HG02678 (cell line): ENCODE results near the gene TEAD1.

ENCODE experiments used
- ATAC-seq: cut with Tn5 transposase; IDR thresholded peaks from one replicate; pipeline ENCODE4 v1.9.1; 2021; ENCODE audit warnings: mild to moderate bottlenecking, moderate library complexity; ENCODE audit not compliant: unreplicated experiment

The TEAD1 gene

DNA sequence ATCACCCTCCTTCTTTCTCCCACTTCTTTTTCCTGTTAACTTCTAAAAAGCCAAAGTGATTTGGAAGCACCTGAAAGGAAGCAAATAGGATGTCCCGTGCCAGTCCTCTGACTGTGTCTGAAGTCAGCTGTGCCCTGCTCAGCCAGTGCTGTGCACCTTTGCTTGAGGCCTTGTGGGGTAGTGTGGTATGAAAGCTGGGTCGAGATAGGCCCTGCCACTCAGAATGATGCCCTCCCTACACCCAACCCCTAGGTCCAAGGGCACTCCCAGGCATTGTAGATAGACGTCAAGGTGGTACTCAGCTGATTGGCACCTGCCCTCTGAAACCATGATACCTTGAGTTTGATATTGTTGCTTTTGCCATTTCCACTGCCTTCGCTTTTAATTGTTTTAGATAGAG, 251.3 kb downstream of the TEAD1 start:
- ATAC-seq: no peak

DNA sequence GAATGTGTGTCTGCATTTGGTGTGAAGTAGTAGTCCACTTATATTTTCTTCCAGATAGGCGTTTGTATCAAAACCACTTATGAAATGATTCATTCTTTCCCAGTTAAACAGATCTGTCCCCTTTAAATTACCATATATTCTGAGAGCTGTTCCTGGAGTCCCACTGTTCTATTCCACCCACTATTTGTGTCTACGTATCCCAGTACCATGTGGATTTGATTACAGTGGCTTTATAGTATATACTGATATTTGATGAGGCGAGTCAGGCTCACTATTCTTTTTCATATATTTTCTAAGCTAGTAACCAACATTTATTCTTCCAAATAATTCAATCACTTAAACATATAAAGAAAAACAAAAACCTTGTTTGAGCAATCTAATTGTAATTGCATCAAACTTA, 253.0 kb downstream of the TEAD1 start:
- ATAC-seq: no peak

DNA sequence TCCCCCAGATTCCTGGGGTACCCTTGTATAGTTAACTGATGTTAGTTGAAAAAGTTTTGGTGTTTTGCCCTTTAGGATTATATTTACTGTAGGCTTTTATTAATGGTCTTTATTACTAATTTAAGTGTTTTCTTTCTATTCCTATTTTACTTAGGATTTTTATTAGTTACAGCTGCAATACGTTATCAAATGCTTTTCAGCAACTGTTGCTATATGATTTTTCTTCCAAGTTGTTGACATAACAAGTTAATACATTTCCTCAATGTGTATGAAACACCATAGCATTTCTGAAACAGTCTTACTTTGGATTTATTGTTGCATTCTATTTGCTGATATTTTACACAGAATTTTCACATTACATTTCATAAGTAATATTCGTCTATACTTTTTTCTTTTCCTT, 253.7 kb downstream of the TEAD1 start:
- no peak for ATAC-seq

DNA sequence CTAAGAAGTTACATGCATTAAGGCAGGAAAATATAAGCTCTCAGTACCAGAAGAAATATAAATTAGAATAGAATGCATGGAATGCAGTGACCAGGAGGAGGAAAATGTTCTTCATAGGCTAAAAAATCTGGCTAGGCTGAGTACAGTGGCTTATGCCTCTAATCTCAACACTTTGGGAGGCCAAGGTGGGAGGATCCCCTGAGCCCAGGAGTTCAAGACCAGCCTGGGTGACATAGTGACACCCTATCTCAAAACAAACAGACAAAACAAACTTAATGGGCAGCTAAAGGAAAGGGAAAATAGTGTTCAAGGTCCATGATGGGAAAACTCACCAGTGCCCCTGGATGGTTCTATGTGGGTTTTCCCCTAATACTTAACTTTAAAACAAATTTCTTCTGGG, 256.6 kb downstream of the TEAD1 start:
- no peak for ATAC-seq

DNA sequence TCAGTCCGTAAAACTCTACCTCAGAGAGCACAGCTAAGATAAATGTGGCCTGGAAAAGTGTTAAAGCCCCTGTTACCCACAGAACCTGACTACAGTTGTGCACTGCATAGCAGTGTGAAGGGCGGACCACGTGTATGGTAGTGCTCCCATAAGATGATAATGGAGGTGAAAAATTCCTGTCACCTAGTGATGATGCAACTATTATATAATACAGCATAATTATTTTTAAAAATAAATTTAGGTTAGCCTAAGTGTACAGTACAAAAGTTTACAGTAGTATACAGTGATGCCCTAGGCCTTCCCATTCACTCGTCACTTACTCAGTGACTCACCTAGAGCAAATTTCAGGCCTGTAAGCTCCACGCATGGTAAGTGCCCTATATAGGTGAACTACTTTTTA, 258.3 kb downstream of the TEAD1 start:
- ATAC-seq: no peak

DNA sequence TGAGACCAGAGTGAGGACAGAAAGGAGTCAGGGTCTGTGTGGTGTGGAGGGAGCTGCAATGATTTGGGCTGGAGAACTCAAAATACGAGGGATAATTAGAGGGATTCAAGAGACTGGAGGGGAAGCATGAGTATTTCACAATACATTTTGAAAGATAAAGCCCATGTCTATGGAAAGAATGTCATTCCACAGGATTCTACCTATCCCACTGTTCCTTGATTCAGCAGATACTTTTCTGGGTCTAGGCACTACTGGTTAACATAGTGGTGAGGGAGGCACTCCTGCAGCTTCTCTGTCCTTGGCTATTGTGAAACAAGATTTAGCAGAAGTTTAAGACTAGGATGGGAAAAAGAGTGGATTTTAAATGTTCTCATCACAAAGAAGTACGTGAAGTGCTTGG, 262.0 kb downstream of the TEAD1 start:
- ATAC-seq: no peak

DNA sequence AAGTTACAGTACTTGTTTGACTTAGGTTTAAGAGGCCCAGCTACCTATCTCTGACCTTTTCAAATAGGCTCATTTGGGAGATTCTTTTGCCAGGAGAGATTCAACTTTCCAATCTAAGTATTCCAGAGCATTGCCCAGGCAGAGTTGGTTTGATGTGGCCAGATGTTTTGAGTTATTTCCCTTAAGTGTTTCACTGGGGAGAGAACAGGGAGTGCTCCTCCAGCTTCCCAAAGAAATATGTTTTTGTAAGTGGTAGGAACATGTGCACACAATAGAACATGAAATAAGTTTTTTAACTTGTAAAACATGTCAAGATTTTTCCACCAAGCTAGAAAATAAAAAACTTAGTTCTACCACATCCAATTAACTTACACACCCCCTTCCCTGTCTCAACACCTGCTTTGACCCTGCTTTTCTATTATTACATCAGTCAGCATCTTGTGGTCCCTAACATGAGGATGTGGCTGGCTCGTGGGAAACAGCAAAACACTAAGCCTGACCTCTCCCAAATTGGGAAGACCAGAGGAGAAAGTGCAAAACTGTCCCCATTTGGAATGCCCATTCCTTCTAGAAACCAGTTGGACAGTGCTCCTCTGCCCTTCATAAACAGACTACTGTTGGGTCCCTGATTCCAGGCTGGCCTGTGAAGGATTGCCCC, 264.5 kb downstream of the TEAD1 start:
- no peak for ATAC-seq

DNA sequence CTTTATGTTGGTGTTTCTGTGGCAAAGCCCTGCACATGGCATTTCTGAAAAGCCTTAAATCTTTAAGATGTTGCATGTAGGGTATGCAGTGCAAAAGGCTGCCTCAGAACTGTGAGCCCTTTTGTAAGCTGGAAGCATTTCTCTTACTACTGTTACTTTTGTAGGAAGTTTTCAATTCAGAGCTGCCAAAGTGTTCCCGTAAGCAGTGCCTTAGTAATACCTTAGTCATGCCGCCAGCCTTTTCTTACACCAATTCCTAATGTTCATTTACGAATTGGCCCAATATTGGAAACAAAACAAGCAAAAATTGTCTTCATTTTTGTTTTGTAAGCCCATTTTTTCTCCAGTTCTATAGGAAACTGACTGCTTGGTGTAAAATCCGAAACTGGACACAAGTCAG, 267.4 kb downstream of the TEAD1 start:
- no peak for ATAC-seq

DNA sequence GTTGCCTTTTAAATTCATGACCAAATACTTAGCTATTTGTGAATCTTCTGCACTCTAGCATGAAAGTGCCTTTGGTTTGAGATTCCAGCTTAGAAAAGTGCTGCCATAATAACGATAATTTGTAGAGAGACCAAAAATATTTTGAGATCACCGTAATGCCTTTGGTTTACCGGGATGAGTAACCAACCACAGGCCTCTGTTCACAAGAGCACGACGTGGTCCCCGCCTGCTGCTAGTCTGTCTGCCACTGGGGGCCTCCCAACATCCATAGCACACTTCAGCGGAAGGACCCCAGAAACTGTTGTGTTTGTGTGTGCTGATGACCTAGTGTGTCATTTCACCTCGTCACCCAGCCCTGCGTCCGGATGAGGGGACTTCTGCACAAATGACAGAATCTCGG, 267.9 kb downstream of the TEAD1 start:
- no peak for ATAC-seq

DNA sequence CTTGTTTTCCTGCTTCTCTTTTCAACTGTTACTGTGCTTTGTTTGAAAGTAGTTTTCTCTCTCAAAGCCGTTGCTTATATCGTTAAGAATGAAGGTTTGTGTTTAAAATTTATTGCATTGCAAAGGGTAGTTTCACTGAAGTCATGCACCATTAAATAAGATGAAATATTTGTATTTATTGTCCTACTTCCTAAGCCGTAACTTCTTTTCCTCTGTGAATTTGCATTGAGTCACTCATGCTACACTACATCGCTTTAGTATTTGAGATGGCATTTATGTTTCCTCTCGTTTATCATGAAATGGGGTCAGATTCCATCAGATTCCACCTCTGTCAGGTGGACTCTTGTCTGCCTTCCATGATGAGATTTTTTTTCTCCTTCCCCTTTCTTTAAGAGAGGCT, 269.1 kb downstream of the TEAD1 start:
- ATAC-seq: no peak

DNA sequence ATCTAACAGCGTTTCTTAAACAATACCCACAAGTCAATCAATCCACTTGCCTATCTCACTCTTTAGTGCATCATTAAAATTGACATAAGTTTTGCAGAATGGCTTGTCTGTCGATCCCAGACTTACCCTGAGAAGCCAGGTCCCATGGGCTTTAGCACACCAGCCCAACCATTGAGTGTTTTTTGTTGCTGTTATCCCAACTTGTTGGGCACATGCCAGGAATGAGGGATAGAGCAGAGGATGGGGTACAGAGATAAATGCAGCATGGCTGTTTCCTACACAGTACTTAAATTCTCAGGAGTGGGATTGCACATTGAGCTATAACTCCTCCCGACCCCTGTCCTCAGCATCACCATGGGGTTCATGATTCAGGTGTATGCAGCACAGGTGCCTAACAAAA, 270.7 kb downstream of the TEAD1 start:
- ATAC-seq: no peak

DNA sequence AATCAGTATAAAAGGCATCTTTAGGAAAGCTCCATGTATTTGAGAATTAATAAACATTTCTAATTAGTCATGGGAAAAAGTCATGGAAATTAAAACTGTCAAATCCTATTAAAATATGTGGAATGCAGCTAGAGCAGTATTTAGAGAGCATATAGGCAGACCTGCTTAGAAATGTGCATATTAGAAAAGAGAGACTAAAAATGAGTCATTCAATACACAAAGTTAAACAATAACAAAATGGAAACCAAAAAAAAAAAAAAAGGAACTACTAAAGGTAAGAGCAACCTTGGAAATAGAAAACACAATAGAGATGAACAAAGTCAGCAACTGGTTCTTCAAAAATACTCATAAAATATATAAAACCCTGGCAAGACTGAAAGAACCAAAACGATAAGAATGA, 275.2 kb downstream of the TEAD1 start:
- no peak for ATAC-seq

DNA sequence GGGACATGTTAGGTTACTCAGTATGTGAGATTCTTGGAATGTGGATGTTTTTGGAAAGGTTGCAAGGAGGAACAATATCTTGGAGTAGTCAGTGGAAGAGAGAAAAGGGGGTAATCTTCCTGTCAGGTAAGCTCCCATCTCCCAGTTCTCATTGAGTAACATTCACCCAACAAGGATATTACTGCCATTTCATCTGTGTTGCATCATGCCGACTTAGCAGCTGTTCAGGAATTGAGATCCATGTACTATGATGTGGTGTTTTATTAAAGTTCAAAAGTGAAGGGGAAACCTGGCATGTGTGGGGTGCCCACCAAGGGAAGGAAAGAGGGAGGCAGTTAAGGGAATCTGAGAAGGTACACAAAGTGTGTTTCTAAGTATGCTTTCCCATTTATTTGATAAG, 276.4 kb downstream of the TEAD1 start:
- ATAC-seq: no peak

DNA sequence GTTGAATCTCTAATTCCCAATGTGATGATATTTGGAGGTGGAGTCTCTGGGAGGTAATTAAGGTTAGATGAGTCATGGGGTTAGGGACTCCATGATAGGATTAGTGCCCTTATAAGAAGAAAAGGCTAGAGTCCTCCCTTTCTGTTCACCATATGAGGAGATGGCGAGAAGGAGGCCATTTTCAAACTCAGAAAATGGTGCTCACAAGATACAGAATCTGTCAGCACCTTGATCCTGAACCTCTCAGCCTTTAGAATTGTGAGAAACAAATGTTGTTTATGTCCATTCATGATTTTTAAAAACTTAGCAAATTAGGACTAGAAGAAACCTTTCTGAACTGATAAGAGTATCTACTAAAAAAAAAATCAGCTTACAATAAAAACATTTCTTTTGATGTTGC, 277.2 kb downstream of the TEAD1 start:
- no peak for ATAC-seq

DNA sequence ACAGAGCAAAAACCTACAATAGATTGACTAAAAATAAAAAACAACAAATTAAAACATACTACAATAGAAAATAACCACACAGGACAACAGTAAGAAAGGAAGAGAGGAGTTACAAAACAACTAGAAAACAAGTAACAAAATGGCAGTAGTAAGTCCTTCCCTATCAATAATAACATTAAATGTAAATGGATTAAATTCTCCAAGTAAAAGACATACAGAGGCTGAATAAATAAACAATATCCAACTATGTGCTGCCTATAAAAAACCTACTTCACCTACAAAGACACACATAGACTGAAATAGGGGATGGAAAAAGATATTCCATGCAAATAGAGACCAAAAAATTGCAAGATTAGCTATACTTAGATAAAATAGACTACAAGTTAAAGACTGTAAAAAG, 277.9 kb downstream of the TEAD1 start:
- no peak for ATAC-seq

DNA sequence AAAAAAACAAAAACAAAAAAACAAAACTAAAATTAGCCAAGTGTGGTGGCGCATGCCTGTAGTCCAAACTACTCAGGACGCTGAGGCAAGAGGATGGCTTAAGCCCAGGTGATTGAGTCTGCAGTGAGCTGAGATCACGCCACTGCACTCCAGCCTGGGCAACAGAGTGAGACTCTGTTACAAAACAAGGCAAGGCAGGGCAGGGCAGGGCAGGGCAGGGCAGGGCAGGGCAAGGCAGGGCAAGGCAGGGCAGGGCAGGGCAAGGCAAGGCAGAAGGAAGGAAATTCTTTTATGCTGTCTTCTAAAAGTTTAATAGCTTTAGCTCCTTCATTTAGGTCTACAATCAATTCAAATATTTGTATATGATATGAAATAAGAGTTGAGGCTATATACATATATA, 284.8 kb downstream of the TEAD1 start:
- no peak for ATAC-seq

DNA sequence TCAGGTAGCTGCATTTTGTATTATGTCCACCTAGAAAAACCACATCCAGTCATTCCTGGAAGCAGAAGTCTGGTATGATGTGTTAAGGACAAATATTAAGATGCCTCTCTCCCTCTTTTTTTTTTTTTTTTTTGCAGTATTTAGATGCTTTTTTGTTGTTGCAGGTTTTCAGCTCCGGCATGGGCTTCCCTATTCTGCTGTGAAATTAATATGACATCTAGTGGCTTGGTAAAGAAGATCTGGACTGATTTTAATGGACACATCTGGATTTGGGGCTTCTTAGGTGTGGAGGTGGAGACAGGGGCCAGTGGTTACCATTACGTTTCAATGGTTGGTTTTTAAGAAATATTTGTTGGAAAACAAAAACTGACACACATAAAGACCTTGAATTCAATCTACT, 287.4 kb downstream of the TEAD1 start:
- no peak for ATAC-seq

DNA sequence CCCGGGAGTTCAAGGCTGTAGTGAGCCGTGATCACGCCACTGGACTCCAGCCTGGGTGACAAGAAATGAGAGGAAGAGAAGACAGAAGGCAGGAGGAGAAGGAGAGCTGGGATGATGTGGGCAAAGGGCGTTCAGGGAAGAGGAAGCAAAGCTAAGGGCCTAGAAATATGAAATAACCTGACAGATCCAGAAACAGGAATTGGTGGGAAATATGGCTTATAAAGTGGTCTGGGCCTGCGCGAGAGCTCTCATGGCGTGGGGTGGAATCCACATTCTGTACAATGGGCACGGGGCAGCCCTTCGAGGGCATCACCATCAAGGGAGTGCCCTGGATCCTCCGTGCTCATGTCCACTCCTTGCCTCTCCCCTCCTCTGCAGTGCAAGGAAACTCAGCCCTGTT, 288.1 kb downstream of the TEAD1 start:
- no peak for ATAC-seq

DNA sequence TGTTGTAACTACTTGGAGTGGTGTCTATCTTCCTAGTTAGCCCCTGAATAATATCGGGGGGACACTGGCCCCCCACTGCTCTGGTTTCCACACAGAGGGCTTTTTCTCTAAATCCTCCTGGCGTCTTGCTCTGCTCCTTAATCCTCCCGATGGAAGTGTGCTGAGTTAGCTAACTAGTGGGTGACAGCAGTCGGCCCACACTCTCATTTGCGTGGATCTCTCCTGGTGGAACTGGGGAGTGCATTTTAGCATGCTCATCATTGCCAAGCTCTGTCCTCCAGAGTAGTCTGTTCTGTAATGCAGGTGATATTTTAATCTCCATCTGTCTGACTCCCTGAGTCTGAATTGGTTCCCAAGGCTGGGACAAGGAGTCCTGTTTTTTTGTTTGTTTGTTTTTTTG, 288.8 kb downstream of the TEAD1 start:
- no peak for ATAC-seq

DNA sequence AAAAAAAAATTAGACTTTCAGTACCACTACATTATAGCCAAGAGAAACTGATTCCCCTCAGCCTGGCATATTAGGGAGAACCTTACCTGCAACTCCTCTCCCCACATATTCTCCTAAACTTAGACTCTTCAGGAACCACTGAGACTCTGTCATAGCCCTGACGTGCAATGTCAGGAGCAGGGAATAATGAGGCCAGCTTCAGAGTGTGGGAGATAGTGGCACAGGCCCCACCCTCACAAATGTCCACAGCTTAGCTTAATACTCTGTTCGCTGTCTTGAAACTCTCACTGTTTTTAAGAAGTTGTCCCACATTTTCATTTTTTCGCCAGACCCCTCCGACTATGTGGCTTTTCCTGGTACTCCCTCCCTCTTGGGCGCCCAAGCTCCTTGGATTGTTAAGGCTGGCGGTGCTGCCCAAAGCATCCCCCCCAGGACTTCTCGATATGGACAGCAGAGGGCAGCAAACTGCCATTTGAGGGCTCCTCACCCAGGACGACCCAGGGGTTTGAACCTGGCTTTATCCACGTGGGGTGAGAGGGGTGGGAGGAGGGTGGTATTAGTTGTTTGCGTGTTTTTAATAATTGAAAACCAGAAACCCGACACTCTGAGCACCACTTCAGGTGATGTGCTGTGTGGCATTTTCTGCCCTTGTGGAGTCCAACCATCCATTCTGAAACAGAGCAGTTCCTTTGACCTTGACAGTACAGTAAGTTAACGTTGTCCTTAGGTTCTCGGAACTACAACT, 289.7 kb downstream of the TEAD1 start:
- ATAC-seq: peak; percentile 81

DNA sequence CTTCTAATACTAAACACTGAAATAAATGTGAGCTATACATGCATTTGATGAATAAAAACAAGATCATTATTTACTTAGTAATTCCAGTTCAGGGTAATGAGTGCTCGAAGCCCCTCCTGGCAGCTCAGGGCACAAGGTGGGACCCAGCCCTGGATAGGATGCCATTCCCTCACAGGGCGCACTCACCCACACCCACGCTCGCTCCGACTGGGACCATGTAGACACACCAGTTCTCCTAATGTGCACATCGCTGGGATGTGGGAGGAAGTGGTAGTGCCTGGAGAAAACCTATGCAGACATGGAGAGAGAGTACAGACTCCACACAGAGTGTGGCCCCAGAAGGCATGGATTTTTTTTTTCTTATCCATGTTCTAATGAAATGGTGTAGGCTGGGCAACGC, 290.4 kb downstream of the TEAD1 start:
- no peak for ATAC-seq

DNA sequence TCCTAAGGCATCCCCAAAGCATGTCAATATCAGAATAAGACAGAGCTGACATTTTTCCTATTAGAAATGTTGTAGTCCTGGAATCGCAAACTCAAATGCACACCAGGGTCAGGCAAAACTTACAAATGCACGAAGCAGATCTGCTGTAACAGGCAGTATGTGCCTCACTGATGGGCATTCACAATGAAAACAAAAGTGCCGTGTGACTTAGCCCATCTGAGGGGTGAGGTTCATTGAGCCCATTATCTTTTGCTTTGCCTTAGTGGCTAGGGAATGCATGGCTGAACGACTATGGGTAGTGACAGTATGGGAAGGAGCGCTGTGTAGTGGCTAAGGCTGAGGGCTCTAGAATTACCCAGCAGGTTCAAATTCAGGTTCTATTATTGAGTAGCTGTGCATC, 291.8 kb downstream of the TEAD1 start:
- ATAC-seq: no peak

DNA sequence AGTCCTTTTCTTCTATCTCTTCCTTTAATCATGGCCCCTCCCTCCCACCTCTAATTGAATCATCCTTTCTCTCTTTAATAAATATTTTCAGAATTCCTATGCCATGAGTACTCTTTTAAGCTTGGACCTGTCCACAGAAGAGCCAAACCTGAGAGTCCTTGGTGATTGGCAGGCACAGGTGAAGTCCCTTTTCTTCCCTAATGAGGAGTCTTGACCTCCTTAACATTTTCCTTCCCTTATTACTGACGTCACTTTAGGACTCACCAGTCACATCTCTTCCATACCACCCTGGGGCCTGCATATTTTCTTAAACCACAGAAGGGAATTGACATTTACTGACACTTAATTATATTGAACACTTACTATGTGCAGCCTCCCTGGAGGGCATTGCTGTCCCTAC, 293.9 kb downstream of the TEAD1 start:
- ATAC-seq: no peak
